Renal pelvis (tissue), 4 donors: ENCODE data around the gene PPP1R13L. TPM values are rescaled to one million over a fixed set of nuclear protein-coding genes. Genes with fewer than 3 reads are reported as not detected.
"Not testable (repeated sequence)": the region's sequence is repeated elsewhere in the genome, so short reads cannot be mapped to it uniquely, and the experiment has no call there.

Source experiments
- DNase-seq: peaks from one replicate; pipeline ENCODE4 v3.0.0-alpha.2; 2013
- polyA plus RNA-seq, 3 donors: library from polyadenylated mRNA; unstranded; fragments of 120-200 nt; gene quantifications; one replicate each; pipeline ENCODE4 v1.2.1, GENCODE V29; 2013; ENCODE audit not compliant: insufficient read length in 3 of 3

PPP1R13L gene
- polyA plus RNA-seq, 3 donors, result 9.0 to 12.3 (median 10.9) TPM

GRCh38 chr19:45408830-45409556 is 4.1 kb upstream of the PPP1R13L start:
- DNase-seq, result no peak

GRCh38 chr19:45408121-45408520 is 3.3 kb upstream of the PPP1R13L start:
- no peak for DNase-seq

GRCh38 chr19:45407585-45407984 is 2.7 kb upstream of the PPP1R13L start:
- DNase-seq, result not testable (repeated sequence)

- DNase-seq, result no peak
Measured at GRCh38 chr19:45407091-45407375, 2.2 kb upstream of the PPP1R13L start.

- DNase-seq, result peak; percentile 83
Measured at GRCh38 chr19:45406226-45407090, 1.6 kb upstream of the PPP1R13L start, which contains the start of gene POLR1G. TSS of gene POLR1G (plus strand) at chr19:45406644. CDS start at chr19:45406697, 53 bp downstream.

- peak; percentile 81 for DNase-seq
Measured at GRCh38 chr19:45405435-45406225, 761 bp upstream of the PPP1R13L start.

- DNase-seq, result no peak
Measured at GRCh38 chr19:45403781-45404556, 900 bp downstream of the PPP1R13L start.

- no peak for DNase-seq
Measured at GRCh38 chr19:45403272-45403671, 1.6 kb downstream of the PPP1R13L start.

- peak; percentile 37 for DNase-seq
Measured at GRCh38 chr19:45402298-45403061, 2.4 kb downstream of the PPP1R13L start.

GRCh38 chr19:45401815-45402214 is 3.1 kb downstream of the PPP1R13L start:
- no peak for DNase-seq

GRCh38 chr19:45400192-45400591 is 4.7 kb downstream of the PPP1R13L start:
- DNase-seq, result no peak

GRCh38 chr19:45395821-45396617 is 8.8 kb downstream of the PPP1R13L start:
- no peak for DNase-seq

- DNase-seq, result no peak
Measured at GRCh38 chr19:45391871-45392665, 12.8 kb downstream of the PPP1R13L start.

- no peak for DNase-seq
Measured at GRCh38 chr19:45391346-45391745, 13.5 kb downstream of the PPP1R13L start.

GRCh38 chr19:45385392-45386221 is 19.3 kb downstream of the PPP1R13L start:
- DNase-seq, result no peak

- DNase-seq, result no peak
Measured at GRCh38 chr19:45382426-45382825, 22.4 kb downstream of the PPP1R13L start.

GRCh38 chr19:45380107-45380506 is 24.8 kb downstream of the PPP1R13L start:
- no peak for DNase-seq
